HepG2 (cell line): Measurements from ENCODE around the gene SDHAF1. TPM values are rescaled to one million over a fixed set of nuclear protein-coding genes. Genes with fewer than 3 reads are reported as not detected.

Experiments used
- EEA1 ChIP-seq: sonication (generic); formaldehyde crosslinking; IDR thresholded peaks from 2 replicates; pipeline ENCODE4 v1.5.1; 2020; ENCODE audit warnings: mild to moderate bottlenecking, missing genetic modification reagents, borderline replicate concordance
- FIP1L1 ChIP-seq: fragments of 200-400 bp; formaldehyde crosslinking; IDR thresholded peaks from 2 replicates; pipeline ENCODE4 v1.6.1; 2018; ENCODE audit warnings: low read depth, mild to moderate bottlenecking, low read length, moderate library complexity, borderline replicate concordance; ENCODE audit not compliant: insufficient read depth
- HMG20A ChIP-seq: IDR thresholded peaks from 2 replicates; pipeline ENCODE4 v1.6.1; 2016; ENCODE audit warnings: borderline replicate concordance
- LCORL ChIP-seq, 2 experiments: fragments of 450-650 bp in 1 of 2; sonication (generic) in 1 of 2; formaldehyde crosslinking in 1 of 2; IDR thresholded peaks; 2 replicates each; pipeline versions ENCODE4 v1.5.0 to v1.6.1; 2017 to 2020; ENCODE audit warnings: antibody characterized with exemption in 1 of 2, missing genetic modification reagents in 1 of 2
- SMAD9 ChIP-seq: sonication (generic); formaldehyde crosslinking; IDR thresholded peaks from 2 replicates; pipeline ENCODE4 v1.5.1; 2020; ENCODE audit warnings: mild to moderate bottlenecking, missing genetic modification reagents
- ZBTB8A ChIP-seq: sonication (generic); formaldehyde crosslinking; IDR thresholded peaks from 2 replicates; pipeline ENCODE4 v1.4.0; 2020; ENCODE audit warnings: mild to moderate bottlenecking, low read depth, missing genetic modification reagents, borderline replicate concordance
- ZNF331 ChIP-seq: sonication (generic); formaldehyde crosslinking; IDR thresholded peaks from 2 replicates; pipeline ENCODE4 v1.4.0; 2020; ENCODE audit warnings: missing genetic modification reagents
- ZNF446 ChIP-seq: sonication (generic); formaldehyde crosslinking; IDR thresholded peaks from 2 replicates; pipeline ENCODE4 v1.5.0; 2020; ENCODE audit warnings: mild to moderate bottlenecking, missing genetic modification reagents
- ZNF7 ChIP-seq: IDR thresholded peaks from 2 replicates; pipeline ENCODE4 v1.6.1; 2016; ENCODE audit warnings: missing biosample characterization, missing genetic modification reagents
- polyA plus RNA-seq, 8 experiments: library from polyadenylated mRNA; depleted of rRNA in 3 of 8; stranded (reverse) in 7 of 8; unstranded in 1 of 8; fragments of >200 nt; fragmentation: Illumina TruSeq in 4 of 8; extraction: Trizol in 4 of 8; gene quantifications; 2 replicates each; pipeline versions ENCODE4 v1.2.1 to v1.2.3, GENCODE V29; 2011 to 2016; ENCODE audit warnings: low read depth in 4 of 8, missing spikeins in 1 of 8, mixed read lengths in 1 of 8; ENCODE audit not compliant: insufficient read depth in 1 of 8
- total RNA-seq, 5 experiments: library from RNA; depleted of rRNA; stranded (reverse); fragments of >200 nt; fragmentation: Illumina TruSeq; extraction: Trizol; gene quantifications; 2 replicates each; pipeline ENCODE4 v1.2.3, GENCODE V29; 2016; ENCODE audit warnings: low read depth in 1 of 5
- TF ChIP-seq, protein P1 (sequence below): sonication (generic); formaldehyde crosslinking; IDR thresholded peaks from 2 replicates; pipeline ENCODE4 v1.5.1; 2020; ENCODE audit warnings: mild to moderate bottlenecking, missing genetic modification reagents, borderline replicate concordance
- TF ChIP-seq, protein P2 (sequence below): sonication (generic); formaldehyde crosslinking; IDR thresholded peaks from 2 replicates; pipeline ENCODE4; 2020; ENCODE audit warnings: missing genetic modification reagents, mild to moderate bottlenecking, borderline replicate concordance
- TF ChIP-seq, protein P3 (sequence below): sonication (generic); formaldehyde crosslinking; IDR thresholded peaks from 2 replicates; pipeline ENCODE4 v1.4.0; 2020; ENCODE audit warnings: missing genetic modification reagents

SDHAF1 gene
- total and polyA plus RNA-seq, 2 of the 13 experiments (the other 11 are each of a cell fraction or from before 2014, with no cell fraction given) = 17.8 to 22.8 TPM

DNA sequence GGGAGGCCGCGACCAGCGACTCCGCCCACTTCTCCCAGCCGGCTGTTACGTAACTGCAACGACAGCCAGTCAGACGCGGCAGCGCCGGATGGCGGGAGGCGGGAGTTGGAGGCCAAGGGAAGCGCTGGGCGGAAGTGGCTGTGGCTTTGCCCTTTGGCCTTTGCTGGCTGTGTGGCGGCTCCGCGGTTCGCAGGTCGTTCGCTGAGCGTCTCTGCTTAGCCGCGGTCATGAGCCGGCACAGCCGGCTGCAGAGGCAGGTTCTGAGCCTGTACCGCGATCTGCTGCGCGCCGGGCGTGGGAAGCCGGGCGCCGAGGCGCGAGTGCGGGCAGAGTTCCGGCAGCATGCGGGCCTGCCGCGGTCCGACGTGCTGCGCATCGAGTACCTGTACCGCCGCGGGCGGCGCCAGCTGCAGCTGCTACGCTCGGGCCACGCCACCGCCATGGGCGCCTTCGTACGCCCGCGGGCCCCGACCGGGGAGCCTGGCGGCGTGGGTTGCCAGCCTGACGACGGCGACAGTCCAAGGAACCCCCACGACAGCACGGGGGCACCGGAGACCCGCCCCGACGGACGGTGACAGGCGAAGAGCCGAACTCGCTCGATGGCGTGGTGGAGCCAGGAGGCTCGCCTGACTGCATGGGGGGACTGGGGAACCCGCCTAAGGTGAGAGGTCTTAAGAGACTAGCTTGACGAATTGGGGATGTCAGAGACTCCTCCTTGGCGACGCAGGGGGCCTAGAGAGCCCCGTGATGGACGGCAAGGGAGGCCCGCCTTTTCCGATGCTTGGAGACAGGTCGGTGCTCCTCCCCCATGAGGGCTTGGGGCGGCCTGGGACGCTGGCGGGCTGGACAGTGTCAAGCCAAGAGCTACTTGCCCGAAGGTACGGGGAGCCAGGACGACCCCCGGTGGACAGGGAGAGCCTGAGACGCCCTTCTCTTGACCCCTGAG, at the start of gene SDHAF1 (continued):
- TF ChIP-seq ZNF446 (CRISPR knock-in tag) (peak; percentile 84; the same call in 1 of the 2 replicates), EEA1 (CRISPR knock-in tag) (peak; percentile 24; the same call in 1 of the 2 replicates), LCORL (IDR thresholded peaks at IDR 0.05) (no peak), LCORL (CRISPR knock-in tag; IDR thresholded peaks at IDR 0.05) (peak; percentile 70; the same call in 1 of the 2 replicates), SMAD9 (no peak), HMG20A (no peak), ZNF7 (CRISPR knock-in tag) (no peak), ZNF331 (peak; percentile 27; the same call in 1 of the 2 replicates), FIP1L1 (no peak), ZBTB8A (CRISPR knock-in tag) (no peak)
- TF ChIP-seq, protein P1, sequence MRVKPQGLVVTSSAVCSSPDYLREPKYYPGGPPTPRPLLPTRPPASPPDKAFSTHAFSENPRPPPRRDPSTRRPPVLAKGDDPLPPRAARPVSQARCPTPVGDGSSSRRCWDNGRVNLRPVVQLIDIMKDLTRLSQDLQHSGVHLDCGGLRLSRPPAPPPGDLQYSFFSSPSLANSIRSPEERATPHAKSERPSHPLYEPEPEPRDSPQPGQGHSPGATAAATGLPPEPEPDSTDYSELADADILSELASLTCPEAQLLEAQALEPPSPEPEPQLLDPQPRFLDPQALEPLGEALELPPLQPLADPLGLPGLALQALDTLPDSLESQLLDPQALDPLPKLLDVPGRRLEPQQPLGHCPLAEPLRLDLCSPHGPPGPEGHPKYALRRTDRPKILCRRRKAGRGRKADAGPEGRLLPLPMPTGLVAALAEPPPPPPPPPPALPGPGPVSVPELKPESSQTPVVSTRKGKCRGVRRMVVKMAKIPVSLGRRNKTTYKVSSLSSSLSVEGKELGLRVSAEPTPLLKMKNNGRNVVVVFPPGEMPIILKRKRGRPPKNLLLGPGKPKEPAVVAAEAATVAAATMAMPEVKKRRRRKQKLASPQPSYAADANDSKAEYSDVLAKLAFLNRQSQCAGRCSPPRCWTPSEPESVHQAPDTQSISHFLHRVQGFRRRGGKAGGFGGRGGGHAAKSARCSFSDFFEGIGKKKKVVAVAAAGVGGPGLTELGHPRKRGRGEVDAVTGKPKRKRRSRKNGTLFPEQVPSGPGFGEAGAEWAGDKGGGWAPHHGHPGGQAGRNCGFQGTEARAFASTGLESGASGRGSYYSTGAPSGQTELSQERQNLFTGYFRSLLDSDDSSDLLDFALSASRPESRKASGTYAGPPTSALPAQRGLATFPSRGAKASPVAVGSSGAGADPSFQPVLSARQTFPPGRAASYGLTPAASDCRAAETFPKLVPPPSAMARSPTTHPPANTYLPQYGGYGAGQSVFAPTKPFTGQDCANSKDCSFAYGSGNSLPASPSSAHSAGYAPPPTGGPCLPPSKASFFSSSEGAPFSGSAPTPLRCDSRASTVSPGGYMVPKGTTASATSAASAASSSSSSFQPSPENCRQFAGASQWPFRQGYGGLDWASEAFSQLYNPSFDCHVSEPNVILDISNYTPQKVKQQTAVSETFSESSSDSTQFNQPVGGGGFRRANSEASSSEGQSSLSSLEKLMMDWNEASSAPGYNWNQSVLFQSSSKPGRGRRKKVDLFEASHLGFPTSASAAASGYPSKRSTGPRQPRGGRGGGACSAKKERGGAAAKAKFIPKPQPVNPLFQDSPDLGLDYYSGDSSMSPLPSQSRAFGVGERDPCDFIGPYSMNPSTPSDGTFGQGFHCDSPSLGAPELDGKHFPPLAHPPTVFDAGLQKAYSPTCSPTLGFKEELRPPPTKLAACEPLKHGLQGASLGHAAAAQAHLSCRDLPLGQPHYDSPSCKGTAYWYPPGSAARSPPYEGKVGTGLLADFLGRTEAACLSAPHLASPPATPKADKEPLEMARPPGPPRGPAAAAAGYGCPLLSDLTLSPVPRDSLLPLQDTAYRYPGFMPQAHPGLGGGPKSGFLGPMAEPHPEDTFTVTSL (CRISPR knock-in tag) = no peak
- TF ChIP-seq, protein P2, sequence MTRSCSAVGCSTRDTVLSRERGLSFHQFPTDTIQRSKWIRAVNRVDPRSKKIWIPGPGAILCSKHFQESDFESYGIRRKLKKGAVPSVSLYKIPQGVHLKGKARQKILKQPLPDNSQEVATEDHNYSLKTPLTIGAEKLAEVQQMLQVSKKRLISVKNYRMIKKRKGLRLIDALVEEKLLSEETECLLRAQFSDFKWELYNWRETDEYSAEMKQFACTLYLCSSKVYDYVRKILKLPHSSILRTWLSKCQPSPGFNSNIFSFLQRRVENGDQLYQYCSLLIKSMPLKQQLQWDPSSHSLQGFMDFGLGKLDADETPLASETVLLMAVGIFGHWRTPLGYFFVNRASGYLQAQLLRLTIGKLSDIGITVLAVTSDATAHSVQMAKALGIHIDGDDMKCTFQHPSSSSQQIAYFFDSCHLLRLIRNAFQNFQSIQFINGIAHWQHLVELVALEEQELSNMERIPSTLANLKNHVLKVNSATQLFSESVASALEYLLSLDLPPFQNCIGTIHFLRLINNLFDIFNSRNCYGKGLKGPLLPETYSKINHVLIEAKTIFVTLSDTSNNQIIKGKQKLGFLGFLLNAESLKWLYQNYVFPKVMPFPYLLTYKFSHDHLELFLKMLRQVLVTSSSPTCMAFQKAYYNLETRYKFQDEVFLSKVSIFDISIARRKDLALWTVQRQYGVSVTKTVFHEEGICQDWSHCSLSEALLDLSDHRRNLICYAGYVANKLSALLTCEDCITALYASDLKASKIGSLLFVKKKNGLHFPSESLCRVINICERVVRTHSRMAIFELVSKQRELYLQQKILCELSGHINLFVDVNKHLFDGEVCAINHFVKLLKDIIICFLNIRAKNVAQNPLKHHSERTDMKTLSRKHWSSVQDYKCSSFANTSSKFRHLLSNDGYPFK = peak; percentile 63; the same call in 1 of the 2 replicates
- TF ChIP-seq, protein P3, sequence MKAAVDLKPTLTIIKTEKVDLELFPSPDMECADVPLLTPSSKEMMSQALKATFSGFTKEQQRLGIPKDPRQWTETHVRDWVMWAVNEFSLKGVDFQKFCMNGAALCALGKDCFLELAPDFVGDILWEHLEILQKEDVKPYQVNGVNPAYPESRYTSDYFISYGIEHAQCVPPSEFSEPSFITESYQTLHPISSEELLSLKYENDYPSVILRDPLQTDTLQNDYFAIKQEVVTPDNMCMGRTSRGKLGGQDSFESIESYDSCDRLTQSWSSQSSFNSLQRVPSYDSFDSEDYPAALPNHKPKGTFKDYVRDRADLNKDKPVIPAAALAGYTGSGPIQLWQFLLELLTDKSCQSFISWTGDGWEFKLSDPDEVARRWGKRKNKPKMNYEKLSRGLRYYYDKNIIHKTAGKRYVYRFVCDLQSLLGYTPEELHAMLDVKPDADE (CRISPR knock-in tag) = no peak
